Activated CD4-positive, alpha-beta T cell treated with anti-CD3 and anti-CD28 coated beads, Interleukin-2, Interleukin-6, amounts not matched to agents 100 ng/mL and 50 ng/mL, durations not matched to agents 16 hours and 8 hours (primary cell): ENCODE results near the gene KRTAP9-6.
"Not testable (repeated sequence)": the region's sequence is repeated elsewhere in the genome, so short reads cannot be mapped to it uniquely, and the experiment has no call there.

ENCODE experiments used
- DNase-seq: peaks from one replicate; pipeline ENCODE4 v3.0.0-alpha.2; 2020

Gene KRTAP9-6

DNA sequence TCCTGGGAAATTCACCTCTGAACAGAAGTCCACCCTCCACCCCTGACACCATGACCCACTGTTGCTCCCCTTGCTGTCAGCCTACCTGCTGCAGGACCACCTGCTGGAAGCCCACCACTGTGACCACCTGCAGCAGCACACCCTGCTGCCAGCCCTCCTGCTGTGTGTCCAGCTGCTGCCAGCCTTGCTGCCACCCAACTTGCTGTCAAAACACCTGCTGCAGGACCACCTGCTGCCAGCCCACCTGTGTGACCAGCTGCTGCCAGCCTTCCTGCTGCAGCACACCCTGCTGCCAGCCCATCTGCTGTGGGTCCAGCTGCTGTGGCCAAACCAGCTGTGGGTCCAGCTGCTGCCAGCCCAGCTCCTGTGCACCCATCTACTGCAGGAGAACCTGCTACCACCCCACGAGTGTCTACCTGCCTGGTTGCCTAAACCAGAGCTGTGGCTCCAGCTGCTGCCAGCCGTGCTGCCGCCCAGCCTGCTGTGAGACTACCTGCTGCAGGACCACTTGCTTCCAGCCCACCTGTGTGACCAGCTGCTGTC lies 10.5 kb downstream of the KRTAP9-6 start, which contains the start of gene KRTAP9-7:
Gene KRTAP9-7 (plus strand): TSS at position 51 of the 543 bp plus-strand sequence. CDS start 0 bp downstream, at position 51.
- DNase-seq: not testable (repeated sequence)

GRCh38 chr17:41278176-41278955 lies 13.2 kb downstream of the KRTAP9-6 start:
- no peak for DNase-seq

GRCh38 chr17:41284043-41284442 lies 18.9 kb downstream of the KRTAP9-6 start:
- DNase-seq: no peak

DNA sequence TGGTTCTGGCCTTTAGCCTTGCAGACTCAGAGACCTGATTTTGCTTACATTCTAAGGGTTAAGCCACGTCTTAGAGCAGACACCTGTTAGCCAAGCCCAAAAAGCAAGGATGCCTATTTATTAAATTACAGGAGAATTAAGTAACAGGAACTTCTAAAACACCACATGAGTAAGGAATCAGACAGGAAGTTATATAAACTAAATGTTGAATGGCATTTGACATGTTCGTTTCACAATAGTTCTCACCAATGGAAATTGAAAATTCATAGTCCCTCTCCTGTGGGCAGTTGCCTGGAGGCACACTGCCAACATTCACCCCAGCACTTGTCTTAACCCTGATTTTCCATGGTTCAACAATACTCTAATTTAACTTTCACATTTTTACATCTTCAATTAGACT lies 19.4 kb downstream of the KRTAP9-6 start:
- DNase-seq: no peak

- DNase-seq: no peak
Measured at GRCh38 chr17:41287050-41287449, 21.9 kb downstream of the KRTAP9-6 start.

DNA sequence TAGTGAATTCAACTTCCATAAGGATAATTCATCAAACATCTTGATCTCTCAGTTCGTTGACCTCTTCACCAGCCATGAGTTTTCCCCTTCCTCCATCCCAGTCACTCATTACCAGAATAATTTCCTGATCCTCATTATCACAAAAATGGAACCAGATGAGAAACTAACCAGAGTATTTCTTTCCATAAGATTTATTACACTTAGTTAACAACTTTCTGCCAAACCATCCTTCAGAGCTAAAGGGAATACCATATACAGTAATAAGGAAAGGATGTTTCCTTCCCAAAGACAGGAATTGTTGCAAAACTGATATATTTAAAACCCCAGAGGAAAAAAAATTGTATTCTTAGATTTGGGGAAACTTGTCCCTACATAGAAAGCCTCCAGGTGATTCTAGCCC lies 28.8 kb downstream of the KRTAP9-6 start:
- DNase-seq: no peak

GRCh38 chr17:41296846-41297245 lies 31.7 kb downstream of the KRTAP9-6 start:
- DNase-seq: no peak

DNA sequence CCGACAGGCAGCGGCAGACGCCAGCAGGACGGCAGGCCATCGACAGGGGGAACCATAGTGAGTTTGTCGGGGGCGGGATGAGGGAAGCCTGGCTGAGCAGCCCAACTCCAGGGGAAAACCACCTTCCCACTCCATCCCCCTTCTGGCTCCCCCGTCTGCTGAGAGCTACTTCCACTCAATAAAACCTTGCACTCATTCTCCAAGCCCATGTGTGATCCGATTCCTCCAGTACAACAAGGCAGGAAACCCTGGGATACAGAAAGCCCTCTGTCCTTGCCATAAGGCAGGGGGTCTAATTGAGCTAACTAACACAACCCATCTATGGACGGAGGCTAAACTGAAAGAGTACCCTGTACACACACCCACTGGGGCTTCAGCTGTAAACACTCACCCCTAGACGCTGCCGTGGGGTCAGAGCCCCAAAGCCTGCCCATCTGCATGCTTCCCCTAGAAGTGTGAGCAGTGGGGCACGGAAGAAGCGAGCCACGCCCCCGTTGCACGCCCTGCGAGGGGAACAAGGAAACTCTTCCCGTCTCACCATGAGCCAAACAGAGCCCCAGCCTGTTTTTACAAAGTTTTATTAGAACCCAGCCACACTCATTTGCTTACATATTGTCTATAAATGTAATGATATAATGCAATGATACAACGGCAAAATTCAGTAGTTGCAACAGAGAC lies 33.4 kb downstream of the KRTAP9-6 start:
- DNase-seq: no peak

- no peak for DNase-seq
Measured at GRCh38 chr17:41301204-41301790, 36.1 kb downstream of the KRTAP9-6 start.

- no peak for DNase-seq
Measured at GRCh38 chr17:41301916-41302901, 37.0 kb downstream of the KRTAP9-6 start, which contains the start of gene KRTAP29-1. KRTAP29-1 (minus strand) TSS chr17:41302851; CDS start chr17:41302851, 0 bp downstream.

DNA sequence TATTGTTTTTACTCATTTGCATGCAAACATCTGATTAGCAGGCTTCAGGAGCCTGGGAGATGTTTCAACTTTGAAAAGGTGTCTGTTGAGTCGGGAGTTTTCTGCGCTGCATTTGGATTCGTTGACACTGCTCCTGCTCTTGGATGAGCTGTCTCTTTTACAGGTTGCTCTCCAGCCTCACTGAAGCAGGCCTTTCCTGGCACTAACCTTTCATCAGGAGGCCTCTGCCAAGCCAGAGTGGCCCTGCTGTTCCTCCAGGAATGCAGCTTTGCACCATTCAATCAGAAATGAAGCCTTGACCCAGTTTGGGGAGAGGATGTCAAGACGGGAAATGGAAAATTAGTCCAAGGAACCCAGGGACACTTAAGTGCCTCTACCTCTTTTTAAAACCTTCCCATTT lies 37.8 kb downstream of the KRTAP9-6 start:
- DNase-seq: no peak

DNA sequence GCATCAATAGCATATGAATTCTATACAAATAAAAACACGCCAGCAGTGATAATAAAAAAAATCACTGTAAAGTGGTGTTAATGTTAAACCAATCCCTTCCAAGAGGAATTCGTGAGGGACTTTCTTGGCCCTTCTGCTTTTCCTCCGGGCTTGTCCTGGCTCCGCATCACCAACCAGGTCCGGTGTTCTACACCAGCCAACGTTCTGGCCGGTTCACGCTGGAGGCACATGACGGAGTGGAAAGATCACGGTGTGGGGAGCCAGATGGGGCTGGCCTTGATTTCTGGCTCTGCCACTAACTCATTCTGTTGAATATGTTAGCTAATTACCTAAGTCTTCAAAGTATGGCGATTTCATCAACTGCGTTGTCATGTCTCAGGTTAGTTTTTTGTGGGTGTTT lies 38.9 kb downstream of the KRTAP9-6 start:
- no peak for DNase-seq

DNA sequence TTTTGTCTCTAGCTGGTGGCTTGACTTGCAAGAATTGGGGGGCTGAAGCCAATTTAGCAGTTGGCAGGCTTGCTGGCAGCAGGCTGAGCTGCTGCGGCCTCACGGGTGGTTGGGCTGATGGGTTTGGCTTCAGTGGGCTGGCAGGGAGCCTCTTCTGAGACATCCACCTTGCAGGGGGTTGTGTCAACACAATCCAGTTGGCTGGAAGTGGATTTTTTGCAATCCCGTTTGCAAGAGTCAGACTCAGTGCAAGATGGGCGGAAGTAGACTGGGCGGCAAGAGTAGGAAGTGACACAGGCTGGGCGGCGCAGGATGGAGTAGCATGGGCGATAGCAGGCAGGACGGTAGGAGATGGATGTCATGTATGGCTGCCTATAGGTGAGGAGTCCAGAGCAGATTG lies 42.5 kb downstream of the KRTAP9-6 start:
- no peak for DNase-seq

GRCh38 chr17:41308251-41308917 lies 43.2 kb downstream of the KRTAP9-6 start:
- peak; percentile 85 for DNase-seq

DNA sequence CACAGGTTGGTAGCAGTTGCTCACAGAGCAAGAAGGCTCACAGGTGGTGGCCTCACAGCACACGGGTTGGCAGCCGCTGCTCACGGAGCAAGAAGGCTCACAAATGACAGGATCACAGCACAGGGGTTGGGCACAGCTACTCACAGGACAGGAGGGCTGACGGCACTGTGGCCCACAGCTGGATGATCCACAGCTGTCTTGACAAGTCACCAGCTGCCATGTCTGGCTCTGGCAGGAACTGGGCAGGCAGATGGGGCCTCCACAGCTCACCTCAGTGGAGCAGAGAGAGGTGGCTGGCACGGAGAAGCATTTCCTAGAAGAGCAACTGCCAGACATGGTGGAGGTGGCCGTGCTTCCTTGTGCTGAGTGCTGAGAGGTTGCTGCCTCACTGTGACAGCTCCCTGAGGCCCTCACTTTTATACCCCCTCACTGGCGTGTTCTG lies 43.8 kb downstream of the KRTAP9-6 start, which contains the start of gene KRTAP16-1:
Gene KRTAP16-1 (minus strand): TSS at position 392 of the 442 bp plus-strand sequence. CDS start 56 bp downstream, at position 336.
- DNase-seq: peak; percentile 53

GRCh38 chr17:41311111-41311510 lies 45.9 kb downstream of the KRTAP9-6 start:
- no peak for DNase-seq

DNA sequence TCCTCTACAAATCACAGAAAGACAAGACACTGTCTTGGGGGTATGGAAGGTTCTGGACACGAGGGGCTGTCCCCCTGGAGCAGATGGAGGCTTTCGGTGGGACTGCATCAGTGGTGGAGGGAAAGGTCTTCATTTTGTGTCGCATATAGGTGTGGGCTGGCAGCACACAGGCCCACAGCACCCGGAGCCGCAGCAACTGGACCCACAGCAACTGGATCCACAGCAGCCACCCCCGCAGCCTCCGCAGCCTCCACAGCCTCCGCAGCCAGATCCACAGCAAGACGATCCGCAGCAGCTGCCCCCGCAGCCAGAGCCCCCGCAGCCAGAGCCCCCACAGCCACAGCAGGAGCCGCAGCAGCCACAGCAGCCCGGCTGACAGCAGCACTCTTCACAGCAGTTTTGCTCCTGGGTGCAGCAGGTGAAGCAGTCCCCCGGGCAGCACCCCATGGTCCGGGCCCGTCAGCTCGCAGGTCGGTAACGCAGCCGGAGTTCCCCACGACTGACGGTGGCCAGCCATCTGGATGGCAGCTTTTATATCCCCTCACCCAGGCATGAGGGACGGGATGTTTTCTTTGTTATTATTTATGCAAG lies 50.1 kb downstream of the KRTAP9-6 start, which contains the start of gene KRTAP17-1:
Gene KRTAP17-1 (minus strand): TSS at position 507 of the 591 bp plus-strand sequence. CDS start 60 bp downstream, at position 447.
- no peak for DNase-seq
